H9 (cell line): Measurements from ENCODE around the gene XPNPEP2. TPM values are rescaled to one million over a fixed set of nuclear protein-coding genes. Genes with fewer than 3 reads are reported as not detected.

Experiments used
- DNase-seq: peaks from one replicate; pipeline ENCODE4 v3.0.0-alpha.2; 2017
- H2AFZ ChIP-seq: one replicate; pipeline ENCODE4 v1.6.1; 2013; ENCODE audit warnings: mild to moderate bottlenecking, low read length, control low read depth, moderate library complexity
- H2AK5ac ChIP-seq: 2 replicates; pipeline ENCODE4 v1.6.1; 2013; ENCODE audit warnings: low read length, control low read depth, mixed read lengths; ENCODE audit not compliant: insufficient read length
- H2BK120ac ChIP-seq: one replicate; pipeline ENCODE4 v1.6.1; 2013; ENCODE audit warnings: low read depth, mild to moderate bottlenecking, low read length, control low read depth, inconsistent platforms; ENCODE audit not compliant: poor library complexity, severe bottlenecking
- H2BK12ac ChIP-seq: 2 replicates; pipeline ENCODE4 v1.6.1; 2013; ENCODE audit warnings: low read length, control low read depth, mixed read lengths, low read depth; ENCODE audit not compliant: insufficient read length
- H2BK15ac ChIP-seq: 2 replicates; pipeline ENCODE4 v1.6.1; 2013; ENCODE audit warnings: low read depth, low read length, control low read depth
- H2BK20ac ChIP-seq: one replicate; pipeline ENCODE4 v1.6.1; 2013; ENCODE audit warnings: low read depth, mild to moderate bottlenecking, low read length, control low read depth, inconsistent platforms; ENCODE audit not compliant: poor library complexity, severe bottlenecking
- H2BK5ac ChIP-seq: 2 replicates; pipeline ENCODE4 v1.6.1; 2013; ENCODE audit warnings: low read length, control low read depth, mixed read lengths; ENCODE audit not compliant: insufficient read length
- H3K14ac ChIP-seq: 2 replicates; pipeline ENCODE4 v1.6.1; 2013; ENCODE audit warnings: low read length, control low read depth; ENCODE audit not compliant: insufficient read depth
- H3K18ac ChIP-seq: 2 replicates; pipeline ENCODE4 v1.6.1; 2013; ENCODE audit warnings: low read depth, mild to moderate bottlenecking, mixed read lengths, low read length, control low read depth; ENCODE audit not compliant: insufficient read length
- H3K23ac ChIP-seq: 2 replicates; pipeline ENCODE4 v1.6.1; 2013; ENCODE audit warnings: low read length, control low read depth, mixed read lengths, low read depth; ENCODE audit not compliant: insufficient read length
- H3K23me2 ChIP-seq: 2 replicates; pipeline ENCODE4 v1.6.1; 2013; ENCODE audit warnings: low read depth, mild to moderate bottlenecking, mixed read lengths, low read length, control low read depth; ENCODE audit not compliant: insufficient read length, poor library complexity, severe bottlenecking
- H3K27ac ChIP-seq: 2 replicates; pipeline ENCODE4 v1.5.1; 2013; ENCODE audit warnings: low read length, control low read depth, mixed read lengths, low read depth; ENCODE audit not compliant: insufficient read length
- H3K27me3 ChIP-seq: 2 replicates; pipeline ENCODE4 v1.6.1; 2013; ENCODE audit warnings: low read length, control low read depth, inconsistent platforms; ENCODE audit not compliant: insufficient read depth
- H3K4ac ChIP-seq: 2 replicates; pipeline ENCODE4 v1.6.1; 2013; ENCODE audit warnings: low read depth, mild to moderate bottlenecking, control low read depth, inconsistent platforms, low read length, moderate library complexity
- H3K4me1 ChIP-seq: 2 replicates; pipeline ENCODE4 v1.6.1; 2013; ENCODE audit warnings: low read length, control low read depth, inconsistent platforms; ENCODE audit not compliant: insufficient read depth
- H3K4me2 ChIP-seq: 2 replicates; pipeline ENCODE4 v1.6.1; 2013; ENCODE audit warnings: low read length, control low read depth, mixed read lengths; ENCODE audit not compliant: insufficient read length, insufficient read depth
- H3K56ac ChIP-seq: 2 replicates; pipeline ENCODE4 v1.6.1; 2013; ENCODE audit warnings: low read depth, mild to moderate bottlenecking, mixed read lengths, low read length, control low read depth; ENCODE audit not compliant: insufficient read length
- H3K79me1 ChIP-seq: 2 replicates; pipeline ENCODE4 v1.6.1; 2013; ENCODE audit warnings: low read depth, mild to moderate bottlenecking, moderate library complexity, low read length, control low read depth, inconsistent platforms; ENCODE audit not compliant: insufficient read depth, poor library complexity, severe bottlenecking
- H3K79me2 ChIP-seq: 2 replicates; pipeline ENCODE4 v1.6.1; 2013; ENCODE audit warnings: low read length, control low read depth, inconsistent platforms; ENCODE audit not compliant: insufficient read depth
- H3K9ac ChIP-seq: 2 replicates; pipeline ENCODE4 v1.6.1; 2013; ENCODE audit warnings: low read length, control low read depth, mixed read lengths; ENCODE audit not compliant: insufficient read length; ENCODE audit errors: extremely low read depth
- H3K9me3 ChIP-seq: one replicate; pipeline ENCODE4 v1.6.1; 2013; ENCODE audit warnings: low read depth, low read length, inconsistent platforms; ENCODE audit not compliant: control insufficient read depth
- H3T11ph ChIP-seq: one replicate; pipeline ENCODE4 v1.6.1; 2013; ENCODE audit warnings: mild to moderate bottlenecking, low read length, control low read depth, inconsistent platforms
- H4K20me1 ChIP-seq: one replicate; pipeline ENCODE4 v1.6.1; 2013; ENCODE audit not compliant: control insufficient read depth, insufficient read length, insufficient read depth
- H4K5ac ChIP-seq: 2 replicates; pipeline ENCODE4 v1.6.1; 2013; ENCODE audit warnings: low read depth, mild to moderate bottlenecking, mixed read lengths, low read length, control low read depth; ENCODE audit not compliant: insufficient read length
- H4K8ac ChIP-seq: replicated peaks from 2 replicates; pipeline ENCODE4 v1.6.1; 2013; ENCODE audit warnings: low read length, control low read depth, mixed read lengths, low read depth; ENCODE audit not compliant: insufficient read length
- H4K91ac ChIP-seq: 2 replicates; pipeline ENCODE4 v1.6.1; 2013; ENCODE audit warnings: low read depth, mild to moderate bottlenecking, moderate library complexity, mixed read lengths, low read length, control low read depth; ENCODE audit not compliant: insufficient read length
- H3K27ac Mint-ChIP-seq, 3 experiments: 2 replicates in 2 of 3; 3 replicates in 1 of 3; pipeline ENCODE4 v1.8.0; 2020 to 2021; ENCODE audit warnings: mixed read lengths in 3 of 3, mild to moderate bottlenecking in 1 of 3, moderate library complexity in 1 of 3
- H3K27me3 Mint-ChIP-seq: 2 replicates; pipeline ENCODE4 v1.8.0; 2021; ENCODE audit warnings: low read depth, mild to moderate bottlenecking, moderate library complexity, mixed read lengths
- H3K36me3 Mint-ChIP-seq, 3 experiments: 2 replicates in 2 of 3; 3 replicates in 1 of 3; pipeline ENCODE4 v1.8.0; 2020 to 2021; ENCODE audit warnings: low read depth in 3 of 3, mixed read lengths in 3 of 3; ENCODE audit not compliant: insufficient read depth in 1 of 3
- H3K4me1 Mint-ChIP-seq, 2 experiments: 2 replicates each; pipeline ENCODE4 v1.8.0; 2020; ENCODE audit warnings: mixed read lengths in 2 of 2
- H3K4me3 Mint-ChIP-seq, 2 experiments: 2 replicates in 1 of 2; 3 replicates in 1 of 2; pipeline ENCODE4 v1.8.0; 2020 to 2021; ENCODE audit warnings: mild to moderate bottlenecking in 2 of 2, mixed read lengths in 2 of 2, moderate library complexity in 1 of 2
- H3K9me3 Mint-ChIP-seq, 2 experiments: 2 replicates in 1 of 2; 3 replicates in 1 of 2; pipeline ENCODE4 v1.8.0; 2020; ENCODE audit warnings: mild to moderate bottlenecking in 2 of 2, mixed read lengths in 2 of 2, moderate library complexity in 1 of 2
- WGBS: extraction: QIAGEN DNeasy Blood & Tissue Kit; methylation state at CpG from one replicate; pipeline ENCODE4 v1.1.7; 2013; ENCODE audit warnings: missing lambda C conversion rate, low lambda C conversion rate, mixed read lengths; ENCODE audit not compliant: insufficient read length; ENCODE audit errors: extremely low coverage; 5-methylcytosine and 5-hydroxymethylcytosine counted together
- total RNA-seq: library from RNA; stranded (reverse); gene quantifications from 2 replicates; pipeline ENCODE4 v1.2.1, GENCODE V29; 2021
- TF ChIP-seq, protein P1 (sequence below): fragments of 200-600 bp; sonication (generic); conservative IDR thresholded peaks from 3 replicates; pipeline ENCODE4 v1.8.0; 2021; ENCODE audit warnings: antibody characterized with exemption, mild to moderate bottlenecking

Gene XPNPEP2
- total RNA-seq, 1 experiment from 2014 or later: 0.11 TPM

DNA sequence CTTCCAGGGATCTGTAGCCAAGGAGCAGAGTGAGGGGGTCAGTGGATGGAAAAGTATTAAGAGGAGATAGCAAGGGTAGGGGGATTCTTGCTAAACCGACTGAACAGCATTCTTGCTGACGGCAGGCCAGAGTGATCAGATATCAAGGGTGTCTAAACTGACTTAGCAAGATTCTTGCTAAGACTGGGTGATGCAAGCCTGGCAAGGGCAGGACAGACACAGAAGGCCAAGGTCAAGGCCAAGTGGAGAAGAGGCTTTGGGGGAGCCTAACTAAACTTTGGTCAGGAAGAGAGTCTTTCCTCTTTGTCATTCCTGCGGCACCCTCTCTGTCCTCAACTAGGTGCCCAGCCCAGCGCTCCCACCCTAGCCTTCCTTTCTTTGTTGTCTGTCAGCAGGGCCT lies 799 bp downstream of the XPNPEP2 start:
- no peak for DNase-seq
- H3K27ac ChIP-seq: no peak overlapping the region

More for the DNA sequence above, 799 bp downstream of the XPNPEP2 start:
- Histone ChIP-seq H3T11ph (no peak overlapping the region), H4K5ac (no peak overlapping the region), H3K9me3 (no peaks in the 10 kb centered on the region), H2AFZ (no peak overlapping the region), H2BK12ac (no peak overlapping the region), H3K14ac (no peak overlapping the region; the same call in 1 of the 2 replicates), H3K27me3 (no peaks in the 10 kb centered on the region), H2AK5ac (no peak overlapping the region), H3K18ac (no peak overlapping the region), H2BK15ac (no peak overlapping the region), H2BK20ac (no peak overlapping the region), H4K20me1 (no peaks in the 10 kb centered on the region), H3K23me2 (no peaks in the 10 kb centered on the region), H2BK5ac (no peak overlapping the region), H3K4me1 (no peaks in the 10 kb centered on the region; the same call in 1 of the 2 replicates), H3K56ac (no peak overlapping the region), H3K4ac (no peak overlapping the region), H3K23ac (no peak overlapping the region), H3K79me1 (no peaks in the 10 kb centered on the region), H3K9ac (no peak overlapping the region), H3K4me2 (no peak overlapping the region), H4K8ac (no peak overlapping the region), H3K79me2 (no peaks in the 10 kb centered on the region), H4K91ac (no peak overlapping the region), H2BK120ac (no peak overlapping the region)
- Mint-ChIP-seq H3K36me3 (no peaks in the 10 kb centered on the region; a peak in 1 of 7 replicates), H3K4me1 (peaks cover 7 to 28% of the 10 kb centered on the region in 2 experiments), H3K27ac (no peak overlapping the region), H3K4me3 (no peak overlapping the region; a peak in 1 of 5 replicates), H3K9me3 (peaks cover 0 to 64% of the 10 kb centered on the region in 2 experiments; a peak in 3 of 5 replicates), H3K27me3 (peaks cover 34% of the 10 kb centered on the region)
- TF ChIP-seq, protein P1, sequence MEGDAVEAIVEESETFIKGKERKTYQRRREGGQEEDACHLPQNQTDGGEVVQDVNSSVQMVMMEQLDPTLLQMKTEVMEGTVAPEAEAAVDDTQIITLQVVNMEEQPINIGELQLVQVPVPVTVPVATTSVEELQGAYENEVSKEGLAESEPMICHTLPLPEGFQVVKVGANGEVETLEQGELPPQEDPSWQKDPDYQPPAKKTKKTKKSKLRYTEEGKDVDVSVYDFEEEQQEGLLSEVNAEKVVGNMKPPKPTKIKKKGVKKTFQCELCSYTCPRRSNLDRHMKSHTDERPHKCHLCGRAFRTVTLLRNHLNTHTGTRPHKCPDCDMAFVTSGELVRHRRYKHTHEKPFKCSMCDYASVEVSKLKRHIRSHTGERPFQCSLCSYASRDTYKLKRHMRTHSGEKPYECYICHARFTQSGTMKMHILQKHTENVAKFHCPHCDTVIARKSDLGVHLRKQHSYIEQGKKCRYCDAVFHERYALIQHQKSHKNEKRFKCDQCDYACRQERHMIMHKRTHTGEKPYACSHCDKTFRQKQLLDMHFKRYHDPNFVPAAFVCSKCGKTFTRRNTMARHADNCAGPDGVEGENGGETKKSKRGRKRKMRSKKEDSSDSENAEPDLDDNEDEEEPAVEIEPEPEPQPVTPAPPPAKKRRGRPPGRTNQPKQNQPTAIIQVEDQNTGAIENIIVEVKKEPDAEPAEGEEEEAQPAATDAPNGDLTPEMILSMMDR: no peak
- no CpG with 5 or more reads among the region's 4 CpGs for WGBS
